Liver (tissue), 9 donors: Measurements from ENCODE around the gene GPR15. TPM values are rescaled to one million over a fixed set of nuclear protein-coding genes. Genes with fewer than 3 reads are reported as not detected.

Experiments used
- DNase-seq: peaks from one replicate; pipeline ENCODE4 v3.0.0-alpha.2; 2017; ENCODE audit warnings: low spot score
- H3K27ac ChIP-seq, 2 donors: one replicate each; pipeline ENCODE4 v1.7.0; 2013; ENCODE audit warnings: inconsistent platforms in 2 of 2, low read length in 2 of 2, control low read depth in 1 of 2, low read depth in 1 of 2, mild to moderate bottlenecking in 1 of 2
- H3K27me3 ChIP-seq, 4 donors: one replicate each; pipeline versions ENCODE4 v1.6.1 to v1.7.0; 2013; ENCODE audit warnings: low read length in 3 of 4, inconsistent platforms in 1 of 4, mild to moderate bottlenecking in 1 of 4, moderate library complexity in 1 of 4; ENCODE audit not compliant: control insufficient read depth in 4 of 4, insufficient read depth in 4 of 4
- H3K36me3 ChIP-seq, 4 donors: one replicate each; pipeline versions ENCODE4 v1.6.1 to v1.7.0; 2013; ENCODE audit warnings: low read length in 3 of 4, mild to moderate bottlenecking in 3 of 4, low read depth in 1 of 4, moderate library complexity in 1 of 4; ENCODE audit not compliant: control insufficient read depth in 4 of 4, insufficient read depth in 3 of 4
- H3K4me1 ChIP-seq, 4 donors: one replicate each; pipeline versions ENCODE4 v1.6.1 to v1.7.0; 2013; ENCODE audit warnings: low read length in 3 of 4, mild to moderate bottlenecking in 3 of 4, moderate library complexity in 1 of 4; ENCODE audit not compliant: control insufficient read depth in 4 of 4, insufficient read depth in 4 of 4
- H3K4me3 ChIP-seq, 3 donors: one replicate each; pipeline versions ENCODE4 v1.6.1 to v1.7.0; 2013; ENCODE audit warnings: low read length in 3 of 3, control low read depth in 1 of 3, low read depth in 1 of 3, mild to moderate bottlenecking in 1 of 3
- H3K9ac ChIP-seq, 2 donors: one replicate each; pipeline ENCODE4 v1.7.0; 2013; ENCODE audit warnings: low read length in 2 of 2, mild to moderate bottlenecking in 2 of 2, moderate library complexity in 2 of 2, control low read depth in 1 of 2, low read depth in 1 of 2
- H3K9me3 ChIP-seq, 4 donors: one replicate each; pipeline versions ENCODE4 v1.6.1 to v1.7.0; 2013; ENCODE audit warnings: low read length in 3 of 4; ENCODE audit not compliant: control insufficient read depth in 4 of 4
- EGR1 ChIP-seq, 2 donors: IDR thresholded peaks; 2 replicates each; pipeline ENCODE4 v1.6.1; 2016 to 2018; ENCODE audit warnings: antibody characterized with exemption in 2 of 2, low read depth in 2 of 2
- FOXA1 ChIP-seq: IDR thresholded peaks from 2 replicates; pipeline ENCODE4 v1.6.1; 2016; ENCODE audit warnings: antibody characterized with exemption
- FOXA2 ChIP-seq: IDR thresholded peaks from 2 replicates; pipeline ENCODE4 v1.6.1; 2016; ENCODE audit warnings: antibody characterized with exemption
- GABPA ChIP-seq, 2 donors: IDR thresholded peaks in 1 of 2; conservative IDR thresholded peaks in 1 of 2; 2 replicates each; pipeline ENCODE4 v1.6.1; 2016; ENCODE audit warnings: antibody characterized with exemption in 2 of 2, mild to moderate bottlenecking in 1 of 2, moderate library complexity in 1 of 2
- HNF4A ChIP-seq, 2 donors: conservative IDR thresholded peaks; 2 replicates each; pipeline ENCODE4 v1.6.1; 2016; ENCODE audit warnings: antibody characterized with exemption in 2 of 2, mild to moderate bottlenecking in 2 of 2
- HNF4G ChIP-seq: IDR thresholded peaks from 2 replicates; pipeline ENCODE4 v1.6.1; 2016; ENCODE audit warnings: antibody characterized with exemption
- JUND ChIP-seq, 2 donors: IDR thresholded peaks; 2 replicates each; pipeline ENCODE4 v1.6.1; 2016; ENCODE audit warnings: antibody characterized with exemption in 2 of 2
- NR2F2 ChIP-seq: IDR thresholded peaks from 2 replicates; pipeline ENCODE4 v1.6.1; 2016; ENCODE audit warnings: antibody characterized with exemption
- RAD21 ChIP-seq, 2 donors: IDR thresholded peaks; 2 replicates each; pipeline ENCODE4 v1.6.1; 2016; ENCODE audit warnings: antibody characterized with exemption in 2 of 2, mild to moderate bottlenecking in 2 of 2
- RXRA ChIP-seq, 2 donors: IDR thresholded peaks; 2 replicates each; pipeline ENCODE4 v1.6.1; 2017 to 2018; ENCODE audit warnings: antibody characterized with exemption in 2 of 2, mild to moderate bottlenecking in 1 of 2
- SP1 ChIP-seq: IDR thresholded peaks from 2 replicates; pipeline ENCODE4 v1.6.1; 2018; ENCODE audit warnings: antibody characterized with exemption, mild to moderate bottlenecking
- TAF1 ChIP-seq: conservative IDR thresholded peaks from 2 replicates; pipeline ENCODE4 v1.6.1; 2016; ENCODE audit warnings: antibody characterized with exemption, mild to moderate bottlenecking
- YY1 ChIP-seq: IDR thresholded peaks from 2 replicates; pipeline ENCODE4 v1.6.1; 2016; ENCODE audit warnings: antibody characterized with exemption, mild to moderate bottlenecking
- WGBS: extraction: QIAGEN DNeasy Blood & Tissue Kit; methylation state at CpG from one replicate; pipeline ENCODE4 v1.1.7; 2013; 5-methylcytosine and 5-hydroxymethylcytosine counted together
- polyA plus RNA-seq, 2 donors: library from polyadenylated mRNA; stranded (reverse) in 1 of 2; unstranded in 1 of 2; fragments of 200-250 nt in 1 of 2; fragments of >200 nt in 1 of 2; fragmentation: Nextera tagmentation in 1 of 2; extraction: Ambion mirVana in 1 of 2; gene quantifications; one replicate each; pipeline versions ENCODE4 v1.2.1 to v1.2.3, GENCODE V29; 2013 to 2015
- total RNA-seq, 2 donors: library from RNA; depleted of rRNA; stranded (reverse); fragments of >200 nt; gene quantifications; one replicate each; pipeline ENCODE4 v1.2.3, GENCODE V29; 2014
- TF ChIP-seq, protein P1 (sequence below): IDR thresholded peaks from 2 replicates; pipeline ENCODE4 v1.6.1; 2016; ENCODE audit warnings: antibody characterized with exemption
- TF ChIP-seq, protein P2 (sequence below): IDR thresholded peaks from 2 replicates; pipeline ENCODE4 v1.6.1; 2016; ENCODE audit warnings: antibody characterized with exemption
- TF ChIP-seq, protein P3 (sequence below): fragments of 150-350 bp; IDR thresholded peaks from 2 replicates; pipeline ENCODE4 v1.5.1; 2017; ENCODE audit warnings: improper control_type of control experiment, low read depth, low read length; ENCODE audit not compliant: missing input control
- TF ChIP-seq, protein P4 (sequence below): IDR thresholded peaks from 2 replicates; pipeline ENCODE4 v1.6.1; 2016; ENCODE audit warnings: antibody characterized with exemption, mild to moderate bottlenecking
- TF ChIP-seq, protein P5 (sequence below): IDR thresholded peaks from 2 replicates; pipeline ENCODE4 v1.6.1; 2016; ENCODE audit warnings: antibody characterized with exemption
- donor health status: healthy.
- donor health status: healthy.
- donor health status: healthy.
- donor health status: healthy.
- donor health status: healthy.

GPR15 gene
- total and polyA plus RNA-seq, 4 donors, result 0.08 to 0.10 TPM; not detected in 2

DNA sequence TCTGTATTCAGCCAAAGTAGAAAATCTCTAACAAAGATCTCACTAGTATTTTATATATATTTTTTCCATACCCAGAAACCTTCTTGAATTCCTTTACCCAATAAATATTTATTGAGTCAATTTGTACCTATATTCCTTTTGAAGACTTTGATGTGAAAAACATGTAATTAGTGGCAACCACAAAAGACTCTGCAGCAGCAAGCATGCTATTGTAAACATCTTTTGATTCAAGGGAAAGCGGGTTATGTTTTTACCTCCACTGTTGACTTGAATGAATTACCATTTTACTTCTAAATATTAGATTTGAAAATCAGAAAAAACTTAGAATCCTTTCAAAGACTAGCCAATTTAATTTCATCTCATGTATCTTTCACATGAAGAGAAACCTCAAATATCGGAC is 2.4 kb downstream of the GPR15 start:
- Histone ChIP-seq H3K27me3 (no peaks in the 10 kb centered on the region), H3K4me1 (no peaks in the 10 kb centered on the region), H3K27ac (no peak overlapping the region), H3K9ac (no peak overlapping the region), H3K36me3 (no peaks in the 10 kb centered on the region), H3K9me3 (no peaks in the 10 kb centered on the region), H3K4me3 (no peak overlapping the region)
- TF ChIP-seq FOXA2 (no peak), EGR1 (IDR thresholded peaks at IDR 0.05; ENCODE audit: low read depth in 2 of 2) (no peak), TAF1 (no peak), JUND (IDR thresholded peaks at IDR 0.05) (no peak), RXRA (IDR thresholded peaks at IDR 0.05) (no peak), GABPA (IDR thresholded peaks at IDR 0.05 in 1 of 2, conservative IDR thresholded peaks at IDR 0.05 in 1 of 2) (no peak), SP1 (no peak), FOXA1 (no peak), HNF4G (no peak), NR2F2 (no peak), HNF4A (conservative IDR thresholded peaks at IDR 0.05) (no peak)
- TF ChIP-seq, protein P1, sequence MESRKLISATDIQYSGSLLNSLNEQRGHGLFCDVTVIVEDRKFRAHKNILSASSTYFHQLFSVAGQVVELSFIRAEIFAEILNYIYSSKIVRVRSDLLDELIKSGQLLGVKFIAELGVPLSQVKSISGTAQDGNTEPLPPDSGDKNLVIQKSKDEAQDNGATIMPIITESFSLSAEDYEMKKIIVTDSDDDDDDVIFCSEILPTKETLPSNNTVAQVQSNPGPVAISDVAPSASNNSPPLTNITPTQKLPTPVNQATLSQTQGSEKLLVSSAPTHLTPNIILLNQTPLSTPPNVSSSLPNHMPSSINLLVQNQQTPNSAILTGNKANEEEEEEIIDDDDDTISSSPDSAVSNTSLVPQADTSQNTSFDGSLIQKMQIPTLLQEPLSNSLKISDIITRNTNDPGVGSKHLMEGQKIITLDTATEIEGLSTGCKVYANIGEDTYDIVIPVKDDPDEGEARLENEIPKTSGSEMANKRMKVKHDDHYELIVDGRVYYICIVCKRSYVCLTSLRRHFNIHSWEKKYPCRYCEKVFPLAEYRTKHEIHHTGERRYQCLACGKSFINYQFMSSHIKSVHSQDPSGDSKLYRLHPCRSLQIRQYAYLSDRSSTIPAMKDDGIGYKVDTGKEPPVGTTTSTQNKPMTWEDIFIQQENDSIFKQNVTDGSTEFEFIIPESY, result no peak
- TF ChIP-seq, protein P2, sequence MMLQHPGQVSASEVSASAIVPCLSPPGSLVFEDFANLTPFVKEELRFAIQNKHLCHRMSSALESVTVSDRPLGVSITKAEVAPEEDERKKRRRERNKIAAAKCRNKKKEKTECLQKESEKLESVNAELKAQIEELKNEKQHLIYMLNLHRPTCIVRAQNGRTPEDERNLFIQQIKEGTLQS, result no peak
- TF ChIP-seq, protein P3, sequence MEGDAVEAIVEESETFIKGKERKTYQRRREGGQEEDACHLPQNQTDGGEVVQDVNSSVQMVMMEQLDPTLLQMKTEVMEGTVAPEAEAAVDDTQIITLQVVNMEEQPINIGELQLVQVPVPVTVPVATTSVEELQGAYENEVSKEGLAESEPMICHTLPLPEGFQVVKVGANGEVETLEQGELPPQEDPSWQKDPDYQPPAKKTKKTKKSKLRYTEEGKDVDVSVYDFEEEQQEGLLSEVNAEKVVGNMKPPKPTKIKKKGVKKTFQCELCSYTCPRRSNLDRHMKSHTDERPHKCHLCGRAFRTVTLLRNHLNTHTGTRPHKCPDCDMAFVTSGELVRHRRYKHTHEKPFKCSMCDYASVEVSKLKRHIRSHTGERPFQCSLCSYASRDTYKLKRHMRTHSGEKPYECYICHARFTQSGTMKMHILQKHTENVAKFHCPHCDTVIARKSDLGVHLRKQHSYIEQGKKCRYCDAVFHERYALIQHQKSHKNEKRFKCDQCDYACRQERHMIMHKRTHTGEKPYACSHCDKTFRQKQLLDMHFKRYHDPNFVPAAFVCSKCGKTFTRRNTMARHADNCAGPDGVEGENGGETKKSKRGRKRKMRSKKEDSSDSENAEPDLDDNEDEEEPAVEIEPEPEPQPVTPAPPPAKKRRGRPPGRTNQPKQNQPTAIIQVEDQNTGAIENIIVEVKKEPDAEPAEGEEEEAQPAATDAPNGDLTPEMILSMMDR, result no peak
- TF ChIP-seq, protein P4, sequence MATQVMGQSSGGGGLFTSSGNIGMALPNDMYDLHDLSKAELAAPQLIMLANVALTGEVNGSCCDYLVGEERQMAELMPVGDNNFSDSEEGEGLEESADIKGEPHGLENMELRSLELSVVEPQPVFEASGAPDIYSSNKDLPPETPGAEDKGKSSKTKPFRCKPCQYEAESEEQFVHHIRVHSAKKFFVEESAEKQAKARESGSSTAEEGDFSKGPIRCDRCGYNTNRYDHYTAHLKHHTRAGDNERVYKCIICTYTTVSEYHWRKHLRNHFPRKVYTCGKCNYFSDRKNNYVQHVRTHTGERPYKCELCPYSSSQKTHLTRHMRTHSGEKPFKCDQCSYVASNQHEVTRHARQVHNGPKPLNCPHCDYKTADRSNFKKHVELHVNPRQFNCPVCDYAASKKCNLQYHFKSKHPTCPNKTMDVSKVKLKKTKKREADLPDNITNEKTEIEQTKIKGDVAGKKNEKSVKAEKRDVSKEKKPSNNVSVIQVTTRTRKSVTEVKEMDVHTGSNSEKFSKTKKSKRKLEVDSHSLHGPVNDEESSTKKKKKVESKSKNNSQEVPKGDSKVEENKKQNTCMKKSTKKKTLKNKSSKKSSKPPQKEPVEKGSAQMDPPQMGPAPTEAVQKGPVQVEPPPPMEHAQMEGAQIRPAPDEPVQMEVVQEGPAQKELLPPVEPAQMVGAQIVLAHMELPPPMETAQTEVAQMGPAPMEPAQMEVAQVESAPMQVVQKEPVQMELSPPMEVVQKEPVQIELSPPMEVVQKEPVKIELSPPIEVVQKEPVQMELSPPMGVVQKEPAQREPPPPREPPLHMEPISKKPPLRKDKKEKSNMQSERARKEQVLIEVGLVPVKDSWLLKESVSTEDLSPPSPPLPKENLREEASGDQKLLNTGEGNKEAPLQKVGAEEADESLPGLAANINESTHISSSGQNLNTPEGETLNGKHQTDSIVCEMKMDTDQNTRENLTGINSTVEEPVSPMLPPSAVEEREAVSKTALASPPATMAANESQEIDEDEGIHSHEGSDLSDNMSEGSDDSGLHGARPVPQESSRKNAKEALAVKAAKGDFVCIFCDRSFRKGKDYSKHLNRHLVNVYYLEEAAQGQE, result no peak
- WGBS, result 95% methylated on average over 2 of the region's 2 CpGs
- DNase-seq, result no peak

DNA sequence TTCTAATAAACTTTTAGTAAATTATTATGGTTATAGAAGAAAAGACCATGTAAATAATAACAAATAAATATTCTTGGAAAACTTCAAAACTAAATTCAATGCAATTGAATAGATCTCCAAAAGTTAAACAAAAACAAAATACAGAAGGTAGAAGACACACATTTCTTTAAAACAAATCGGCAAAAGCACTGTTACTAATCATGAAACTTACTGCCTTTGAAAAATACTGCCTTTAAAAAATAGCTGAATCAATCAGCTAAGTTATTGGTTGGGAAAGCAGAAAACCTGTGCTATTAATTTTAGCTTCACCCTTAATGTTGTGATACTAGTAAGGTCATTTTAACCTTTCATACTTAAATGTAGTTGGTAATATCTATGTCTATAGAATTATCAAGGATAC is 3.0 kb downstream of the GPR15 start:
- 94% methylated on average over 1 of the region's 1 CpG for WGBS
- TF ChIP-seq YY1, result no peak
- no peak for TF ChIP-seq NR2F2
- no peak for TF ChIP-seq HNF4A (conservative IDR thresholded peaks at IDR 0.05)
- TF ChIP-seq FOXA2, result no peak
- no peak for TF ChIP-seq JUND (IDR thresholded peaks at IDR 0.05)
- TF ChIP-seq TAF1, result no peak
- TF ChIP-seq, protein P3, result no peak
- no peak for TF ChIP-seq EGR1 (IDR thresholded peaks at IDR 0.05; ENCODE audit: low read depth in 2 of 2)
- TF ChIP-seq, protein P4, result no peak
- TF ChIP-seq HNF4G, result no peak
- TF ChIP-seq, protein P5, sequence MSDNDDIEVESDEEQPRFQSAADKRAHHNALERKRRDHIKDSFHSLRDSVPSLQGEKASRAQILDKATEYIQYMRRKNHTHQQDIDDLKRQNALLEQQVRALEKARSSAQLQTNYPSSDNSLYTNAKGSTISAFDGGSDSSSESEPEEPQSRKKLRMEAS, result no peak
- TF ChIP-seq RAD21 (IDR thresholded peaks at IDR 0.05), result no peak
- TF ChIP-seq FOXA1, result no peak
- Histone ChIP-seq H3K4me1 (no peaks in the 10 kb centered on the region), H3K9me3 (no peaks in the 10 kb centered on the region), H3K27ac (no peak overlapping the region), H3K9ac (no peak overlapping the region), H3K27me3 (no peaks in the 10 kb centered on the region), H3K4me3 (no peak overlapping the region), H3K36me3 (no peaks in the 10 kb centered on the region)
- DNase-seq, result no peak
